Lower leg skin (tissue), 4 donors: Measurements from ENCODE around the gene GABRB3. TPM values are rescaled to one million over a fixed set of nuclear protein-coding genes. Genes with fewer than 3 reads are reported as not detected.

Experiments used
- DNase-seq, 2 donors: peaks; one replicate each; pipeline ENCODE4 v3.0.0-alpha.2; 2019; ENCODE audit warnings: low spot score in 2 of 2
- H3K4me3 ChIP-seq: fragments of 200-600 bp; sonication (generic); 2 replicates; pipeline ENCODE4 v1.5.1; 2017; ENCODE audit warnings: mild to moderate bottlenecking, low read depth; ENCODE audit not compliant: poor library complexity, severe bottlenecking
- POLR2A ChIP-seq, 2 donors: fragments of 450-650 bp; IDR thresholded peaks; one replicate each; pipeline ENCODE4 v1.6.1; 2016 to 2017; ENCODE audit warnings: antibody characterized with exemption in 2 of 2, mild to moderate bottlenecking in 1 of 2, moderate library complexity in 1 of 2
- WGBS, 2 donors: methylation state at CpG; one replicate each; pipeline ENCODE4 v1.1.5; 2018; 5-methylcytosine and 5-hydroxymethylcytosine counted together
- intact Hi-C: fragments of 100-400 bp; cut with DNase I; formaldehyde crosslinking; loops from one replicate; pipeline ENCODE4 v1.15.0; 2023; ENCODE audit warnings: low total_unique reads
- total RNA-seq, 4 donors: library from RNA; depleted of rRNA; stranded (reverse); fragments of >200 nt; gene quantifications; one replicate each; pipeline ENCODE4 v1.1.0, GENCODE V29; 2016
- TF ChIP-seq, protein P1 (sequence below), 3 donors: fragments of 450-650 bp; IDR thresholded peaks; one replicate each; pipeline ENCODE4 v1.5.1; 2016; ENCODE audit warnings: antibody characterized with exemption in 3 of 3, mild to moderate bottlenecking in 3 of 3, moderate library complexity in 2 of 3

The GABRB3 gene
- total RNA-seq, 4 donors from 2014 or later, result 0.13 to 4.6 (median 1.1) TPM

DNA sequence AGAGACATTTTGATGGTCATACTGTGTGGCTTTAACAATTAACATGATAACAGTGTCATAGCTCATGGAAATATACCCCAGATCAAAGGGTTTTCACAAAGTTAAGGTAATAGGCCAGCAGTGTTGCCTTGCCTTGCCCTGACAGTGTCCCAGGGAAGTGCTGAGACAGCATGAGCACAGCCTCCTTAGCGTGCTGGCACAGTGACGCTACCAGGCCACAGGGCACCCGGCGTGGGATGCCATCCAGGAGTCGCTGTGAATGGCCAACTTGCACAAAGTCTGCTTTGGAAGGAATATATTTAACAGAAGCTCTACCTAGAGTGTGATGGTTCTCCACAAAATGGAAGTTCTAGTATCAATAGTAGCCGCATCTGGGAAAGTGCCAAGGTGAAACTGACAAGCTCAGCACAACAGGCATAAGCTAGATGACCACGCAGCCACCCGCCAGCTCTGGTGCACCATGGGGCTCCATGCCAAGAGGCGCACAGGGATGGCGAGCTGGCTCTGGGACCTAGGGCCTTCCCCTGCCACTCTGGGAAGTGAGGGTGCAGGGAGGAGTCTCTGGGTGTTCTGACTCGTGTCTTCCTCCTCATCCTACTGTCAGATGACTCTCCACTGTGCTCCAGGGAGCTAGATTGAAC is 86.2 kb downstream of the GABRB3 start:
- intact Hi-C loops, result no loop called here
- 71 to 73% methylated on average over 11 of the region's 11 CpGs for whole genome bisulfite sequencing, 2 donors

GRCh38 chr15:26682598-26683164 is 90.2 kb downstream of the GABRB3 start:
- intact Hi-C loops, result no loop called here
- no peak overlapping the region for H3K4me3 ChIP-seq
- DNase-seq, result no peak
- WGBS, 2 donors, result 63 to 74% methylated on average over 5 of the region's 5 CpGs
- TF ChIP-seq POLR2A (IDR thresholded peaks at IDR 0.05), result no peak
- TF ChIP-seq, protein P1, sequence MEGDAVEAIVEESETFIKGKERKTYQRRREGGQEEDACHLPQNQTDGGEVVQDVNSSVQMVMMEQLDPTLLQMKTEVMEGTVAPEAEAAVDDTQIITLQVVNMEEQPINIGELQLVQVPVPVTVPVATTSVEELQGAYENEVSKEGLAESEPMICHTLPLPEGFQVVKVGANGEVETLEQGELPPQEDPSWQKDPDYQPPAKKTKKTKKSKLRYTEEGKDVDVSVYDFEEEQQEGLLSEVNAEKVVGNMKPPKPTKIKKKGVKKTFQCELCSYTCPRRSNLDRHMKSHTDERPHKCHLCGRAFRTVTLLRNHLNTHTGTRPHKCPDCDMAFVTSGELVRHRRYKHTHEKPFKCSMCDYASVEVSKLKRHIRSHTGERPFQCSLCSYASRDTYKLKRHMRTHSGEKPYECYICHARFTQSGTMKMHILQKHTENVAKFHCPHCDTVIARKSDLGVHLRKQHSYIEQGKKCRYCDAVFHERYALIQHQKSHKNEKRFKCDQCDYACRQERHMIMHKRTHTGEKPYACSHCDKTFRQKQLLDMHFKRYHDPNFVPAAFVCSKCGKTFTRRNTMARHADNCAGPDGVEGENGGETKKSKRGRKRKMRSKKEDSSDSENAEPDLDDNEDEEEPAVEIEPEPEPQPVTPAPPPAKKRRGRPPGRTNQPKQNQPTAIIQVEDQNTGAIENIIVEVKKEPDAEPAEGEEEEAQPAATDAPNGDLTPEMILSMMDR (IDR thresholded peaks at IDR 0.05), result no peak

More for the DNA sequence above, 86.2 kb downstream of the GABRB3 start:
- no peak overlapping the region for H3K4me3 ChIP-seq
- DNase-seq, result no peak
- TF ChIP-seq, protein P1 (IDR thresholded peaks at IDR 0.05), result no peak
- TF ChIP-seq POLR2A (IDR thresholded peaks at IDR 0.05), result no peak

DNA sequence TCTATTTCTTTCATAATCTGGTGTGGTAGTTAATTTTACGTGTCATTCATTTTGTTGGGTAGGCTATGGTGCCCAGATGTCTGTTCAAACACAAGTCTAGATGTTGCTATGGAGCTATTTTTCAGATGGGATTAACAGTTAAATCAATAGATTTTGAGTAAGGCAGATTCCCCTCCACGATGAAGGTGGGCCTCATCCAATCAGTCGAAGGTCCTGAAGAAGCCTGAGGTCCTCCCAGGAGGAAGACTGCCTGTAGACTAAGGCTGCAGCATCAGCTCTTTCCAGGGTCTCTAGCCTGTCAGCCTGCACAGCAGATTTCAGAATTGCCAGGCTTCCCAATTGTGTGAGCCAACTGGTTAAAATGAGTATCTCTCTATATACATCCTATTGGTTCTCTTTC is 92.9 kb downstream of the GABRB3 start:
- DNase-seq, result no peak
- WGBS, 2 donors, result 85 to 90% methylated on average over 3 of the region's 3 CpGs
- intact Hi-C loops, result no loop called here
- no peak overlapping the region for H3K4me3 ChIP-seq
- TF ChIP-seq POLR2A (IDR thresholded peaks at IDR 0.05), result no peak
- TF ChIP-seq, protein P1 (IDR thresholded peaks at IDR 0.05), result no peak

DNA sequence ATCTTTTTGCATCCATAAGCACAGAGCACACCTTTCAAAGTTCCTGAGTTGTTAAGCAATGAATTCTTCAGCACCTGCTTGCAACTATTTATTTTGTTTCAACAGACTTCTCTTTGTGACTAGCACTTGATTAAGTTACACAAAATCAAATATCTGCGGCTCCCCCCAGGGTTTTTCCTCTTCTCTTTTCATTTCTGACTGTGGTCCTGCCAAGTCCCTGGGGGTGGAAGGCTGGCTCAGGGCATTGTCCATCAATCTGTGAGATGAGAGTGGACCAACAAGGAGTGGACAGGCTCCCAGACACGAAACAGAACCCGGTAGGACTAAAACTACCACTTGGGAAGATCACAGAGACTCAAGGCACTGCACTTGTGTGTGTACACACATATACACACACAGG is 96.8 kb downstream of the GABRB3 start:
- H3K4me3 ChIP-seq, result no peak overlapping the region
- no peak for DNase-seq
- TF ChIP-seq, protein P1 (IDR thresholded peaks at IDR 0.05), result no peak
- no peak for TF ChIP-seq POLR2A (IDR thresholded peaks at IDR 0.05)
- intact Hi-C loops, result no loop called here
- 68 to 73% methylated on average over 3 of the region's 3 CpGs for WGBS, 2 donors

DNA sequence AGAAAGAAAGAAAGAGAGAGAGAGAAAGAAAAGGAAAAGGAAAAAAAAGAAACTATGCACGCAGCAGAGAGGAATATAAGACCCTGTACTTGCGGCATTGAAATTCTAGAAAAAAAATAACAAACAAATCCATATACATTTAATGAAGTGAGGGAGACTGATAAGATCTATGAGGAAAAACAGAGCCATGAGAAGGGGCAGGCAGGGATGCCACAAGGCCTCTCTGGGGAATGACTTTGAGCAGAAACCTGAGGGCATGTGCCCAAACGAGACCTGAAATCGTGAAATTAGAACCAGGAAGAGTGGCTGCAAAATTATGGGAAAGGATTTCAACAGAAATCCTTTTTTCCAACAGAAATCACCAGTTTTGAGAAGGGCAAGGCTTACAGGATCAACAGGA is 98.4 kb downstream of the GABRB3 start:
- no peak for DNase-seq
- WGBS, 2 donors, result 75 to 86% methylated on average over 4 of the region's 4 CpGs
- H3K4me3 ChIP-seq, result no peak overlapping the region
- no peak for TF ChIP-seq POLR2A (IDR thresholded peaks at IDR 0.05)
- TF ChIP-seq, protein P1 (IDR thresholded peaks at IDR 0.05), result no peak
- intact Hi-C loops, result no loop called here
